Measurements from ENCODE around the gene TNFRSF6B.
"Not testable (repeated sequence)": the region's sequence is repeated elsewhere in the genome, so short reads cannot be mapped to it uniquely, and the experiment has no call there.

TNFRSF6B gene

GRCh38 chr20:63709149-63709527 lies 12.7 kb downstream of the TNFRSF6B start:
- no peak for DNase-seq (ENCODE audit: low read depth)

DNA sequence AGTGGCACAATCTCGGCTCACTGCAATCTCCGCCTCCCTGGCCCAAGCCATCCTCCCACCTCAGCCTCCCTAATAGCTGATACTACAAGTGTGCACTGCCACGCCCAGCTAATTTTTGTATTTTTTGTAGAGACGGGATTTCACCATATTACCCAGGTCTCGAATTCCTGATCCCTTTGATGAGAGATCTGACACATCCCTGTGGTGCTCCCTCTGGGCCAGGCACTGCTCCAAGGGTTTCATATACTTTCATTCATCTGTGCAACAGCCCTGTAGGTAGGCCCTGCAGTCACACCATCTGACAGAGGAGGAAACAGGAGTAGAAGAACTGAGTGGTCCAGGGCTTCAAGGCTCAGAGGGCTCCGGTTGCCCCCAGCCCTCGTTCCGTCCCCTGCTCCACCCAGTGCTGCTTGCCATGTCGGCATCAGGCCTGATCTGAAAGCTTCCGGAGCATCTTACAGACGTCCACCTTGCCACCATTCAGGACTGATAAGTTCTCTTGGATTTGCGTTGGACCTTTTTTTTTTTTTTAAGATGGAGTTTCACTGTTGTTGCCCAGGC lies 14.7 kb downstream of the TNFRSF6B start:
- DNase-seq (ENCODE audit: low read depth): no peak

- DNase-seq (ENCODE audit: low read depth): no peak
Observed at GRCh38 chr20:63712191-63712590, 15.7 kb downstream of the TNFRSF6B start.

DNA sequence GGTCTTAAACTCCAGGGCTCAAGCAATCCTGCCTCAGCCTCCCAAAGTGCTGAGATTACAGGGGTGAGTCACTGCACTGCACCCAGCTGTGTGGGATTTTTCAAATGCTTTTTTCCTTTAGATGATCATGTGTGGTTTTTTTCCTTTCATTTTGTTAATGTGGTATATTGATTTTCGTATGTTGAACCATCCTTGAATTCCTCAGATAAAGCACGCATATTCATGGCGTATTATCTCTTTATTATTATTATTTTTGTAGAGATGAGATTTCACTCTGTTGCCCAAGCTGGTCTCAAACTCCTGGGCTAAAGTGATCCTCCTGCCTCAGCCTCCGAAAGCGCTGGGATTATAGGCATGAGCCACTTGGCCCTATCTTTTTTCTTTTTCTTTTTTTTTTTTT lies 18.4 kb downstream of the TNFRSF6B start:
- DNase-seq (ENCODE audit: low read depth): no peak

GRCh38 chr20:63718996-63719395 lies 22.5 kb downstream of the TNFRSF6B start:
- DNase-seq (ENCODE audit: low read depth): no peak

DNA sequence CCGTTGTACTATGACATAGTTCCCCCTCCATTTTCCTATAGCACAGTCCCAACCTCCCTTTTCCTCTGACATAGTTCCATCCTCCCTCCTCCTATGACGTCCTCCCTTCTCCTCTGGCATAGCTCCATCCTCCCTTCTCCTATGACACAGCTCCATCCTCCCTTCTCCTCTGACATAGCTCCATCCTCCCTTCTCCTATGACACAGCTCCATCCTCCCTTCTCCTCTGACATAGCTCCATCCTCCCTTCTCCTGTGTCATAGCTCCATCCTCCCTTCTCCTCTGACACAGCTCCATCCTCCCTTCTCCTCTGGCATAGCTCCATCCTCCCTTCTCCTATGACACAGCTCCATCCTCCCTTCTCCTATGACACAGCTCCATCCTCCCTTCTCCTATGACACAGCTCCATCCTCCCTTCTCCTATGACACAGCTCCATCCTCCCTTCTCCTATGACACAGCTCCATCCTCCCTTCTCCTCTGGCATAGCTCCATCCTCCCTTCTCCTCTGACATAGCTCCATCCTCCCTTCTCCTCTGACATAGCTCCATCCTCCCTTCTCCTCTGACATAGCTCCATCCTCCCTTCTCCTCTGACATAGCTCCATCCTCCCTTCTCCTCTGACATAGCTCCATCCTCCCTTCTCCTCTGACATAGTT lies 26.6 kb downstream of the TNFRSF6B start:
- not testable (repeated sequence) for DNase-seq (ENCODE audit: low read depth)

GRCh38 chr20:63730189-63730733 lies 33.8 kb downstream of the TNFRSF6B start:
- not testable (repeated sequence) for DNase-seq (ENCODE audit: low read depth)

GRCh38 chr20:63731410-63731809 lies 35.0 kb downstream of the TNFRSF6B start:
- no peak for DNase-seq (ENCODE audit: low read depth)

GRCh38 chr20:63732118-63733095 lies 36.0 kb downstream of the TNFRSF6B start:
- DNase-seq (ENCODE audit: low read depth): no peak

DNA sequence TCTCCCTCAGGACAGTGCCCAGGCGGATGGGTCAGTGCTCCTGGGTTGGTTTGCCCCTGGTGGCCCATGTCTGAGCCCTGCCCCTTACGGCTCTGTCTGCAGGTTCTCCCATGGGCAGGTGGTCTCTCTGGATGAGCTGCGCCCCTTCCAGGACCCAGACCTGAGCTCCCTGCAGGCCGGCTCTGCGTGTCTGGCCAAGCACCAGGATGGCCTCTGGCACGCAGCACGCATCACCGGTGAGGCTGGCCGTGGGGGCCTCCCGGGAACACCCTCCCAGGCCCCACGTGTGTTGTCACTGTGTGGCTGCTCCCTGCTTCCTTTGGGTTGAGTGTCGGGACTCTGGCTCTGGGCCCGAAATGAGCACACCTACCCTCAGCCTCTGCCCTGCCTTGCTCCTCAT lies 36.7 kb downstream of the TNFRSF6B start:
- DNase-seq (ENCODE audit: low read depth): no peak

DNA sequence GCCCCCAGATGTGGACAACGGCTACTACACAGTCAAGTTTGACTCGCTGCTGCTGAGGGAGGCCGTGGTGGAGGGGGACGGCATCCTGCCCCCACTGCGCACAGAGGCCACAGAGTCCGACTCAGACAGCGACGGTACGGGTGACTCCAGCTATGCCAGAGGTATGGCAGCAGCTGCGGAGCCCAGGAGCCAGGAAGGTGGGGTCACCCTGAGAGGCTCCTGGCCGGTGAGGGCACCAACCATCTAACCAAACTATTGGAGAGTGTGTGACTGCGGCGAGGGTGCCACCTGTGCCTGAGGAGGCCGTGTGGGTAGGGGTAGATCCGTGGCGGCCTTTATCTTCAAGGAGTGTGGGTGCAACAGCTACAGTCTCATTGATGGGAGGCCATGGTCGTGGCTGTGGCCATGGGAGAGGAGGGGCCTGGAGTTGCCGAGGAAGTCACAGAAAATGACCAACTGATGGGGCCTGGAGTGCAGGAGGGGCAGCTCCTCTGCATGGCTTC lies 37.2 kb downstream of the TNFRSF6B start:
- DNase-seq (ENCODE audit: low read depth): no peak

DNA sequence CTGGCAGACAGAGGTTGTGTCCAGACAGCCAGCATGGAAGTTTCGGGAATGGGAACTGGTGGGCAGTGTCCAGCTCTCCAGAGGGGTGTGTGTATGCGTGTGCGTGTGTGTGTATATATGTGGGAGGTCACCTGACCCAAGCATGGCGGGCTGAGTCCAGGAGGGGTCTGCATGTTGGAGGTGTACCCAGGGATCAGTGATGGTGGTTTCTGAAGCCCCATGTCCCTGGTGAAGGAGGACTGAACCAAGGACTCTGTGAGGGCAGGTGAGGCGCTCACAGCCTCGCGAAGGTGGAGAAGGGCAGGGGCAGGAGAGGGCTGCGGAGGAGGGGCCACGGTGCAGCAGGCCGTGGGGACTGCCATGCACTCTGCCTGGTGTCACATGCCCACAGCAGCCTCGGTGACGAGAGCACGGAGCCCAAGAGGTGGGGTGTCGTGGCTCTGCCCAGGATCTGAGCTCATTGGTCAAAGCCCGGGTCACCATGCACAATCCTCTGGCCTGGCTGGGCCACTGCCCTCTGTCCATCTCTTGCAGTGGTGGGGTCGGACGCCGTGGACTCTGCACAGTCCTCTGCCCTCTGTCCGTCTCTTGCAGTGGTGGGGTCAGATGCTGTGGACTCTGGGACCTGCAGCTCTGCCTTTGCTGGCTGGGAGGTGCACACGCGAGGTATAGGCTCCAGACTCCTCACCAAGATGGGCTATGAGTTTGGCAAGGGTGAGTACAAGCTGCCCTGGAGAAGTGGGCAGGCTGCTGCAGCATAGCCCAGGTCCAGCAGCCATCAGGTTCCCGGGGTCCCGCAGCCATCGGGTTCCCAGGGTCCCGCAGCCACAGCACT lies 37.9 kb downstream of the TNFRSF6B start:
- no peak for DNase-seq (ENCODE audit: low read depth)

DNA sequence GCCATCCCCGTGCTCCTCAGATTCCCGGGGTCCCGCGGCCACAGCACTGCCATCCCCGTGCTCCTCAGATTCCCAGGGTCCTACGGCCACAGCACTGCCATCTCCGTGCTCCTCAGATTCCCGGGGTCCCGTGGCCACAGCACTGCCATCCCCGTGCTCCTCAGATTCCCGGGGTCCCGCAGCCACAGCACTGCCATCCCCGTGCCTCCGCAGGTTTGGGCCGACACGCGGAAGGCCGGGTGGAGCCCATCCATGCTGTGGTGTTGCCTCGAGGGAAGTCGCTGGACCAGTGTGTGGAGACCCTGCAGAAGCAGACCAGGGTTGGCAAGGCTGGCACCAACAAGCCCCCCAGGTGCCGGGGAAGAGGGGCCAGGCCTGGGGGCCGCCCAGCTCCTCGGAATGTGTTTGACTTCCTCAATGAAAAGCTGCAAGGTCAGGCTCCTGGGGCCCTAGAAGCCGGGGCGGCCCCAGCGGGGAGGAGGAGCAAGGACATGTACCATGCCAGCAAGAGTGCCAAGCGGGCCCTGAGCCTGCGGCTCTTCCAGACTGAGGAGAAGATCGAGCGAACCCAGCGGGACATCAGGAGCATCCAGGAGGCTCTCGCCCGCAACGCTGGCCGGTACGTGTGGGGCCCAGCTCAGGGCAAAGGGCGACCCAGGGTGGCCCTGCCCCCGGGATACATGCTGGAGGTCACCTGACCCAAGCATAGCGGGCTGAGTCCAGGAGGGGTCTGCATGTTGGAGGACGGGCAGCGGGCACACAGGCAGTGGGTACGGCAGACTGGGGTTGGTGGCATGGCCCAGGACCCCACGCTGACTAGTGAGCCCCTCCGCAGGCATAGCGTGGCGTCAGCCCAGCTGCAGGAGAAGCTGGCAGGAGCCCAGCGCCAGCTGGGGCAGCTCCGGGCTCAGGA lies 38.8 kb downstream of the TNFRSF6B start:
- no peak for DNase-seq (ENCODE audit: low read depth)

DNA sequence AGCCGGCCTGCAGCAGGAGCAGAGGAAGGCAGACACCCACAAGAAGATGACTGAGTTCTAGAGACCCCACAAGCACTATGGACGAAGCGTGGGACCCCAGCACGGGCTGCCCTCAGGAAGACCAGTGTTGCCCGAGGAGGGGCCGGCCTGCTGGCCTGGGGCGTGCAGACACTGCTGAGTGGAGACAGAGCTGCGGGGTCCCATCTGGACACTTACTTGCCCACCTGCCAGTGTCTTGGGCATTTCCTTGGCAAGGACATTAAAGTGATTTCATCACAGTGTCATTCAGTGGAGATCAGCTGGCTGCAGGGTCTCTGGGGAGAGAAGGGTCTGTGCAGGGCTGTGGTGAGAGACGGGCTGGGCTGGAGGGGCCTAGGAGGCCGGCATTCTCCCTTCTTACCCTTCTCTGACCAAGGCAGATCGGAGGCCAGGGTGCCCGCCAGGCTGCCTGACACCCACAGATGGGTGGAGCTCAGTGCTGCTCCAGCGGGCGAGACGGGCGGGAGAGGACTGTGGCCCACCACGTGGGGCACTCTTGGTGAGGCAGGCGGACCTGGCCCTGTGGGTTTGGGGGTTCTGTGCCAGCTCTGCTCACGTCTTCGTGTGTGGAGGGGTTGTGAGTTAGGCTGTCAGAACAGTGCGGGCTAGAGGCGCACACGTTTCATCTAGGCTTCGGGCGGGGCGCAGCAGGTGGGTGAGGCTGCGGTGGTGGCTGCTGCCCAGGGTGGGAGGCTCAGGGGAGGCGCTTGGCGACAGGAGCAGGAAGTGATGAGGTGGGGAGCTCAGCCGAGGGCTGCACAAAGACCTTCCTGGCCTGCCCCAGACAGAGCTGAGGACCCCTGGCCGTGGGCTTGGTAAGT lies 39.6 kb downstream of the TNFRSF6B start, which contains the start of gene LIME1:
LIME1 (plus strand) TSS at position 806 of the 860 bp plus-strand sequence. CDS start 886 bp downstream, outside the sequence.
- peak; percentile 50 for DNase-seq (ENCODE audit: low read depth)

DNA sequence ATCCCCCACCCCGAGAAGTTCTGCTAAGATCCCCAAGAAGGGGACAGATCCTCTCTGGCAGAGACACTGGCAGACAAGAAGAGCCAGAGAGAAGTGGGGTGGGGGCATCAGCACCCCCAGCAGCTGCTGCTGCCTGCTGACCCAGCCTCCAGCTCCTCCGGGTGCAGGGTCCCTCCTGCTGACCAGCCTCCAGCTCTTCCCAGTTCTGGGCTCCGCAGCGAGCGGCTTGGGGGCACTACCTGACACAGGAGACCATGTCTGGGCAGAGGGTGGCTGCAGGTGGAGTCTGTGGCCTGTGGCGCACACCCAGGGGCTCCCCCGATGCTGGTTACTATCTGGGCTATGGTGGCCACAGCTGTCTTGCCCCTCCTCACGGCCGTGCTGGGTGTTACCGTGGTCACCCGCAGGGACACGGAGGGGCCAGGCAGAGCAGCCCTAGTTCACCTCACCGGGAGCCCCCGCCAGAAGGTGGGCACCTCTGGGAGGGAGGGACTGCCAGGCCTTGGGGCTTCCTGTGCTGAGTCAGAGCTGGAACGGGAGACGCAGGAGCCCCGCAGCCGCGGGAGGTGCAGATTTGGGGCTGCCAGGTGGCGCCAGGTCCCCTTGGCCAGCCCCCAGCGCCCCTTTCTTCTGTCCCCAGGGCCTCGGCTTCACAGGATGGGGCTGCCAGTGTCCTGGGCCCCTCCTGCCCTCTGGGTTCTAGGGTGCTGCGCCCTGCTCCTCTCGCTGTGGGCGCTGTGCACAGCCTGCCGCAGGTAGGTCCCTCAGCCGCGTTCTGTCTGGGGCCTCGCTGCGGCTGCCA lies 40.6 kb downstream of the TNFRSF6B start:
- no peak for DNase-seq (ENCODE audit: low read depth)

- DNase-seq (ENCODE audit: low read depth): no peak
Observed at GRCh38 chr20:63737695-63737944, 41.2 kb downstream of the TNFRSF6B start.

DNA sequence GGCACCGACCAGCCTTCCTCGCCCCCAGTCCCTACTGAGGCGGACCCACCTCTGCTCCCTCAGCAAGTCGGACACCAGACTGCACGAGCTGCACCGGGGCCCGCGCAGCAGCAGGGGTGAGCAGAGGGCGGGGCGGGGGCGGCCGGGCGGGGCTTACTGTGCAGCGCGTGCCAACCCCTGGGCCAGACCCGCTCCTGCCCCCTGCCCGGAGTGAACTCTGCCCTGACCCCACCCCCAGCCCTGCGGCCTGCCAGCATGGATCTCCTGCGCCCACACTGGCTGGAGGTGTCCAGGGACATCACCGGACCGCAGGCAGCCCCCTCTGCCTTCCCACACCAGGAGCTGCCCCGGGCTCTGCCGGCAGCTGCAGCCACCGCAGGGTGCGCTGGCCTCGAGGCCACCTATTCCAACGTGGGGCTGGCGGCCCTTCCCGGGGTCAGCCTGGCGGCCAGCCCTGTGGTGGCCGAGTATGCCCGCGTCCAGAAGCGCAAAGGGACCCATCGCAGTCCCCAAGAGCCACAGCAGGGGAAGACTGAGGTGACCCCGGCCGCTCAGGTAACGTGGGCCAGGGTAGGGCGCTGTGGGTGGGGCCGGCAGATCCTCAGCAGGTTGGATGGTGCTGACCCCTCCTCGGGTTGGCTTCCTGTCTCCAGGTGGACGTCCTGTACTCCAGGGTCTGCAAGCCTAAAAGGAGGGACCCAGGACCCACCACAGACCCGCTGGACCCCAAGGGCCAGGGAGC lies 41.7 kb downstream of the TNFRSF6B start:
- DNase-seq (ENCODE audit: low read depth): no peak

DNA sequence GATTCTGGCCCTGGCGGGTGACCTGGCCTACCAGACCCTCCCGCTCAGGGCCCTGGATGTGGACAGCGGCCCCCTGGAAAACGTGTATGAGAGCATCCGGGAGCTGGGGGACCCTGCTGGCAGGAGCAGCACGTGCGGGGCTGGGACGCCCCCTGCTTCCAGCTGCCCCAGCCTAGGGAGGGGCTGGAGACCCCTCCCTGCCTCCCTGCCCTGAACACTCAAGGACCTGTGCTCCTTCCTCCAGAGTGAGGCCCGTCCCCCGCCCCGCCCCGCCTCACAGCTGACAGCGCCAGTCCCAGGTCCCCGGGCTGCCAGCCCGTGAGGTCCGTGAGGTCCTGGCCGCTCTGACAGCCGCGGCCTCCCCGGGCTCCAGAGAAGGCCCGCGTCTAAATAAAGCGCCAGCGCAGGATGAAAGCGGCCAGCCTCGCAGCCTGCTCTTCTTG lies 42.3 kb downstream of the TNFRSF6B start:
- no peak for DNase-seq (ENCODE audit: low read depth)
